Measurements from ENCODE around the gene RTBDN. TPM values are rescaled to one million over a fixed set of nuclear protein-coding genes. Genes with fewer than 3 reads are reported as not detected.

Gene RTBDN
- polyA plus RNA-seq, 1 of the 3 experiments (the other 2 are of a cell fraction) = 0.72 TPM

GRCh38 chr19:12777217-12778016 is 57.0 kb downstream of the RTBDN start (continued):
- TF ChIP-seq FOXJ3 (CRISPR knock-in tag; IDR thresholded peaks at IDR 0.05) (no peak), EZH2phosphoT487 (IDR thresholded peaks at IDR 0.05; ENCODE audit: borderline replicate concordance, low read depth) (no peak), MAX (IDR thresholded peaks at IDR 0.05; ENCODE audit: low read depth) (no peak), POLR2AphosphoS5 (IDR thresholded peaks at IDR 0.05; ENCODE audit: low read depth, low read length) (no peak), TEAD4 (IDR thresholded peaks at IDR 0.05; ENCODE audit: borderline replicate concordance, insufficient read depth) (no peak), NRF1 (IDR thresholded peaks at IDR 0.05; ENCODE audit: low read depth, low read length) (peak; percentile 27; the same call in 1 of the 2 replicates), RFX5 (IDR thresholded peaks at IDR 0.05; ENCODE audit: low read length) (0 out of 2 replicates have a peak, but pooled peaks have one; percentile 17), SMC3 (IDR thresholded peaks at IDR 0.05; ENCODE audit: low read depth, low read length) (peak; percentile 96)
- TF ChIP-seq, protein P1, sequence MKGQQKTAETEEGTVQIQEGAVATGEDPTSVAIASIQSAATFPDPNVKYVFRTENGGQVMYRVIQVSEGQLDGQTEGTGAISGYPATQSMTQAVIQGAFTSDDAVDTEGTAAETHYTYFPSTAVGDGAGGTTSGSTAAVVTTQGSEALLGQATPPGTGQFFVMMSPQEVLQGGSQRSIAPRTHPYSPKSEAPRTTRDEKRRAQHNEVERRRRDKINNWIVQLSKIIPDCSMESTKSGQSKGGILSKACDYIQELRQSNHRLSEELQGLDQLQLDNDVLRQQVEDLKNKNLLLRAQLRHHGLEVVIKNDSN (IDR thresholded peaks at IDR 0.05; ENCODE audit: borderline replicate concordance, low read depth) = no peak
- TF ChIP-seq, protein P2, sequence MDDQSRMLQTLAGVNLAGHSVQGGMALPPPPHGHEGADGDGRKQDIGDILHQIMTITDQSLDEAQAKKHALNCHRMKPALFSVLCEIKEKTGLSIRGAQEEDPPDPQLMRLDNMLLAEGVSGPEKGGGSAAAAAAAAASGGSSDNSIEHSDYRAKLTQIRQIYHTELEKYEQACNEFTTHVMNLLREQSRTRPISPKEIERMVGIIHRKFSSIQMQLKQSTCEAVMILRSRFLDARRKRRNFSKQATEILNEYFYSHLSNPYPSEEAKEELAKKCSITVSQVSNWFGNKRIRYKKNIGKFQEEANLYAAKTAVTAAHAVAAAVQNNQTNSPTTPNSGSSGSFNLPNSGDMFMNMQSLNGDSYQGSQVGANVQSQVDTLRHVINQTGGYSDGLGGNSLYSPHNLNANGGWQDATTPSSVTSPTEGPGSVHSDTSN (IDR thresholded peaks at IDR 0.05) = no peak
- TF ChIP-seq, protein P3, sequence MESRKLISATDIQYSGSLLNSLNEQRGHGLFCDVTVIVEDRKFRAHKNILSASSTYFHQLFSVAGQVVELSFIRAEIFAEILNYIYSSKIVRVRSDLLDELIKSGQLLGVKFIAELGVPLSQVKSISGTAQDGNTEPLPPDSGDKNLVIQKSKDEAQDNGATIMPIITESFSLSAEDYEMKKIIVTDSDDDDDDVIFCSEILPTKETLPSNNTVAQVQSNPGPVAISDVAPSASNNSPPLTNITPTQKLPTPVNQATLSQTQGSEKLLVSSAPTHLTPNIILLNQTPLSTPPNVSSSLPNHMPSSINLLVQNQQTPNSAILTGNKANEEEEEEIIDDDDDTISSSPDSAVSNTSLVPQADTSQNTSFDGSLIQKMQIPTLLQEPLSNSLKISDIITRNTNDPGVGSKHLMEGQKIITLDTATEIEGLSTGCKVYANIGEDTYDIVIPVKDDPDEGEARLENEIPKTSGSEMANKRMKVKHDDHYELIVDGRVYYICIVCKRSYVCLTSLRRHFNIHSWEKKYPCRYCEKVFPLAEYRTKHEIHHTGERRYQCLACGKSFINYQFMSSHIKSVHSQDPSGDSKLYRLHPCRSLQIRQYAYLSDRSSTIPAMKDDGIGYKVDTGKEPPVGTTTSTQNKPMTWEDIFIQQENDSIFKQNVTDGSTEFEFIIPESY (IDR thresholded peaks at IDR 0.05; ENCODE audit: borderline replicate concordance, low read depth) = no peak

Small RNAs within 50 kb of the gene (small RNA-seq; reads per million reads assigned to genes)
- gene MIR5684 (0 to 0.52 (median 0) reads per million in 7 experiments), gene MIR6794 (0 to 0.52 (median 0) reads per million in 7 experiments)

Other genes with a start within 250 kb of the RTBDN start
- 1.3 TPM in 2 replicates for gene ZNF490, start 223.8 kb downstream of the RTBDN start, polyA plus RNA-seq (2012; rRNA removed)
- 8.9 and 9.3 TPM in 2 replicates for gene ZNF791, start 223.7 kb downstream of the RTBDN start, polyA plus RNA-seq (2012; rRNA removed)
- gene MAN2B1, start 167.8 kb downstream of the RTBDN start, polyA plus RNA-seq (2012; rRNA removed) = 43.2 and 47.0 TPM in 2 replicates
- gene WDR83, start 167.8 kb downstream of the RTBDN start, polyA plus RNA-seq (2012; rRNA removed) = 12.8 and 18.2 TPM in 2 replicates
- 179 and 192 TPM in 2 replicates for gene DHPS, start 152.7 kb downstream of the RTBDN start, polyA plus RNA-seq (2012; rRNA removed)
- gene GNG14, start 146.6 kb downstream of the RTBDN start, polyA plus RNA-seq (2012; rRNA removed) = not detected in 2 replicates
- gene FBXW9, start 137.9 kb downstream of the RTBDN start, polyA plus RNA-seq (2012; rRNA removed) = 25.9 and 26.6 TPM in 2 replicates
- 82.4 and 112 TPM in 2 replicates for gene TNPO2, start 110.6 kb downstream of the RTBDN start, polyA plus RNA-seq (2012; rRNA removed)
- gene TRIR, start 99.9 kb downstream of the RTBDN start, polyA plus RNA-seq (2012; rRNA removed) = 294 and 466 TPM in 2 replicates
- gene GET3, start 97.1 kb downstream of the RTBDN start, polyA plus RNA-seq (2012; rRNA removed) = 250 and 264 TPM in 2 replicates
- not detected in 2 replicates for gene BEST2, start 82.8 kb downstream of the RTBDN start, polyA plus RNA-seq (2012; rRNA removed)
- 23.9 and 33.0 TPM in 2 replicates for gene HOOK2, start 59.0 kb downstream of the RTBDN start, polyA plus RNA-seq (2012; rRNA removed)
- 165 and 224 TPM in 2 replicates for gene JUNB, start 43.1 kb downstream of the RTBDN start, polyA plus RNA-seq (2012; rRNA removed)
- 215 and 341 TPM in 2 replicates for gene PRDX2, start 32.8 kb downstream of the RTBDN start, polyA plus RNA-seq (2012; rRNA removed)
- not detected in 2 replicates for gene THSD8, start 32.5 kb downstream of the RTBDN start, polyA plus RNA-seq (2012; rRNA removed)
- 35.2 and 48.1 TPM in 2 replicates for gene RNASEH2A, start 28.0 kb downstream of the RTBDN start, polyA plus RNA-seq (2012; rRNA removed)
- gene MAST1, start 3.9 kb upstream of the RTBDN start, polyA plus RNA-seq (2012; rRNA removed) = 4.3 and 9.7 TPM in 2 replicates
- gene DNASE2, start 46.9 kb upstream of the RTBDN start, polyA plus RNA-seq (2012; rRNA removed) = 29.8 and 40.7 TPM in 2 replicates
- gene KLF1, start 52.6 kb upstream of the RTBDN start, polyA plus RNA-seq (2012; rRNA removed) = not detected in 2 replicates
- 29.4 and 36.6 TPM in 2 replicates for gene GCDH, start 56.6 kb upstream of the RTBDN start, polyA plus RNA-seq (2012; rRNA removed)
- gene SYCE2, start 84.7 kb upstream of the RTBDN start, polyA plus RNA-seq (2012; rRNA removed) = 0.44 and 1.1 TPM in 2 replicates
- 56.8 and 170 TPM in 2 replicates for gene FARSA, start 99.1 kb upstream of the RTBDN start, polyA plus RNA-seq (2012; rRNA removed)
- gene CALR, start 104.0 kb upstream of the RTBDN start, polyA plus RNA-seq (2012; rRNA removed) = 1,316 and 1,334 TPM in 2 replicates
- 60.4 and 116 TPM in 2 replicates for gene RAD23A, start 111.3 kb upstream of the RTBDN start, polyA plus RNA-seq (2012; rRNA removed)
- 65.7 and 91.8 TPM in 2 replicates for gene GADD45GIP1, start 122.6 kb upstream of the RTBDN start, polyA plus RNA-seq (2012; rRNA removed)
- 1.0 and 1.6 TPM in 2 replicates for gene DAND5, start 135.0 kb upstream of the RTBDN start, polyA plus RNA-seq (2012; rRNA removed)
- 5.1 and 14.8 TPM in 2 replicates for gene NFIX, start 160.9 kb upstream of the RTBDN start, polyA plus RNA-seq (2012; rRNA removed)

Data from SK-N-SH (cell line).